GM18907 (cell line): ENCODE measurements around the gene ANP32B.

Source experiments
- ATAC-seq: cut with Tn5 transposase; IDR thresholded peaks from one replicate; pipeline ENCODE4 v1.9.1; 2021; ENCODE audit warnings: mild to moderate bottlenecking, moderate library complexity; ENCODE audit not compliant: unreplicated experiment

The ANP32B gene

GRCh38 chr9:98057138-98057799 is 74.1 kb downstream of the ANP32B start:
- no peak for ATAC-seq

DNA sequence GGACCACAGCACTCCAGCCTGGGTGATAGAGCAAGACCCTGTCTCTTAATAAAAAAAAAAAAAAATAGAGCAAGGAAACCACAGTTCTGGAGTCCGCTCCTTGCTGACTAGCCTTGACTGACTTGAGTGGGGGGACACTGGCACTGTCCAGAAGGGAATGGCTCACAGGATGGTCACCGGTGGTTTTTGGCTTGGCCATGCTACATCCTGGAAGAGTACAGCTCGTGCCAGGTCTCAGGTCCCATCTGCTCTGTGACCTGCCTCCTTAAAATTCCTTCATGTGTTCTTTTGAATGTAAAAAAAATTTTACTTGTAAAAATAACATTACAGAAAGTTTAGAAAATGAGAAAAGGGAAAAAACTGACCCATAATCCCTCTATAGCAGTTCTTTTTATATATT is 79.0 kb downstream of the ANP32B start:
- no peak for ATAC-seq

- ATAC-seq = no peak
Measured at GRCh38 chr9:98064623-98065392, 81.7 kb downstream of the ANP32B start.
